Heart right ventricle (tissue), 16 donors: Measurements from ENCODE around the gene MISP3. TPM values are rescaled to one million over a fixed set of nuclear protein-coding genes. Genes with fewer than 3 reads are reported as not detected.
A peak's percentile ranks its signal among the peaks of the same experiment; 100 is the strongest.
"Not testable (repeated sequence)": the region's sequence is repeated elsewhere in the genome, so short reads cannot be mapped to it uniquely, and the experiment has no call there.

Experiments used
- ATAC-seq, 8 donors: fragments of 200-7000 bp; cut with Tn5 transposase; one replicate each; pipeline ENCODE4 v1.9.1; 2020; ENCODE audit warnings: mild to moderate bottlenecking in 8 of 8, moderate library complexity in 8 of 8, moderate number of reproducible peaks in 1 of 8
- DNase-seq, 2 donors: peaks; one replicate each; pipeline ENCODE4 v3.0.0-alpha.2; 2020
- H3K27ac ChIP-seq, 10 donors: fragments of 200-600 bp; sonication (generic) in 2 of 10; one replicate each; pipeline versions ENCODE4 v1.5.0 to v1.8.0; 2020 to 2022; ENCODE audit warnings: mild to moderate bottlenecking in 3 of 10
- H3K27me3 ChIP-seq, 7 donors: fragments of 200-600 bp; one replicate each; pipeline ENCODE4 v1.8.0; 2021 to 2022; ENCODE audit warnings: mild to moderate bottlenecking in 2 of 7
- H3K36me3 ChIP-seq, 9 donors: fragments of 200-600 bp; sonication (generic) in 1 of 9; one replicate each; pipeline versions ENCODE4 v1.5.0 to v1.8.0; 2020 to 2022; ENCODE audit warnings: mild to moderate bottlenecking in 2 of 9
- H3K4me1 ChIP-seq, 9 donors: fragments of 200-600 bp; sonication (generic) in 1 of 9; one replicate each; pipeline versions ENCODE4 v1.5.0 to v1.8.0; 2020 to 2022; ENCODE audit warnings: mild to moderate bottlenecking in 4 of 9
- H3K4me3 ChIP-seq, 10 donors: fragments of 200-600 bp; sonication (generic) in 2 of 10; one replicate each; pipeline versions ENCODE4 v1.5.0 to v1.8.0; 2020 to 2022; ENCODE audit warnings: mild to moderate bottlenecking in 7 of 10, moderate library complexity in 2 of 10
- H3K9me3 ChIP-seq, 11 donors: fragments of 200-600 bp in 10 of 11; sonication (generic) in 2 of 11; one replicate each; pipeline versions ENCODE4 v1.5.0 to v1.8.0; 2013 to 2022; ENCODE audit warnings: mild to moderate bottlenecking in 2 of 11, control low read depth in 1 of 11, moderate library complexity in 1 of 11
- WGBS, 2 donors: extraction: QIAGEN DNeasy Blood & Tissue Kit; methylation state at CpG; one replicate each; pipeline ENCODE4 v1.1.7; 2013; ENCODE audit warnings: inconsistent platforms in 1 of 2; 5-methylcytosine and 5-hydroxymethylcytosine counted together
- intact Hi-C, 10 donors: fragments of 100-400 bp; cut with DNase I; formaldehyde crosslinking; loops; one replicate each; pipeline versions ENCODE4 v1.11.1 to v1.14.2; 2022
- polyA plus RNA-seq, 2 donors: library from polyadenylated mRNA; stranded (reverse); fragments of 200-250 nt; gene quantifications; one replicate each; pipeline ENCODE4 v1.2.3, GENCODE V29; 2013
- total RNA-seq, 10 donors: library from RNA; stranded (reverse); fragmentation: NEBNext Ultra II Directional in 3 of 10; extraction: Animal tissue kit (Norgen Biotek cat#: 25700) in 3 of 10; gene quantifications; one replicate each; pipeline versions ENCODE4 v1.2.1 to v1.2.4, GENCODE V29; 2021 to 2023
- TF ChIP-seq, protein P1 (sequence below), 9 donors: fragments of 200-600 bp; sonication (generic) in 2 of 9; IDR thresholded peaks; one replicate each; pipeline versions ENCODE4 v1.5.0 to v1.8.0; 2021 to 2022; ENCODE audit warnings: antibody characterized with exemption in 9 of 9, mild to moderate bottlenecking in 5 of 9, moderate library complexity in 1 of 9
- donor health status: Arrhythmogenic right ventricular cardiomyopathy.
- donor health status: ischemic (EF 13 %, LVEDD 7.1; RV severe dilation, severe dysfunction).
- donor health status: healthy with polysubstance abuse.
- donor health status: DM: no; HTN: yes; CAD: no.
- donor health status: DM: no; HTN: no; CAD: no.
- donor health status: ischemic (EF 25% LVEDD 6.9; RV normal size, moderate dysfunction).
- donor health status: ischemic (EF 25% LVEDD 5.7; RV mildly dilated, moderate dysfunction).
- donor health status: healthy.
- donor health status: DM: yes; HTN: yes; CAD: no.
- donor health status: Ischemic cardiomyopathy.
- donor health status: ischemic (EF 35%, LVEDD 5.7; RV mildly dilated, moderate dysfunction).
- donor health status: nonischemic (EF 11% LVEDD 7.7; RV severe dilation, severe dysfunction).
- donor health status: DM: yes; HTN: yes; CAD: no.
- donor health status: PGD.
- donor health status: ischemic (EF 29% LVEDD 5.4; RV normal size, mild dysfunction).
- donor health status: nonischemic (EF 23%, LVEDD 6.1; RV moderate dilation, normal function).

MISP3 gene
- total and polyA plus RNA-seq, 12 donors, result 3.1 to 12.4 (median 5.9) TPM

DNA sequence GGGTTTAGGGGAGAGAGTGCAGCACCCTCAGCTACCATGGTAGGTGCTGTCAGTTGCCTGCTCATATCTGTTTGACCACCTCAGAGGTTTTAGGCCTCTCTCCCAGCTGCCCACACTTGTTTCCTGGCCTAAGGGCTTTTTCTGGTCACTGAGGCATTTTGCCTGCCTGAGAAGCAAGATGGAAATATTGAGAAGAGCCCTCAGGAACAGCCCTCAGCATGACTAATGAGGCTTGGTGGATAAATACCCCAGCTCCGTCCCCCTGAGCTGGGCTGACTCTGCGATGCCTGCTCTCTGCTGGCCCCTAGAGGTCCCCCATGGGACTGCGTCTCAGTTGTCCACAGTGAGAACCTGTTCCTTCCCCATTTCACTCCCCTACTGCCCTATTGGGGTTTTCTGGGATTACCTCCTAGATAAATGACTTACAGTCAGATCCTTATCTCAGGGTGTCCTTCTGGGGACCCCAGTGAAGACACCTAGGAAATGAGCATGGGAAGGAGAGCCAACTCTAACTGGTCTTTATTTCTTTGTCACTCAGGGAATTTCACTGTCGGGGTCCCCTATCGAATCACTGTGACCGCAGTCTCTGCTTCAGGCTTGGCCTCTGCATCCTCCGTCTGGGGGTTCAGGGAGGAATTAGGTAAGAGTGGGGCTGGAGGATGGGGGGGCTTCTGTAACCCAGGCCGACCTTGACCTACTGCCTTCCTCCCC lies 24.0 kb upstream of the MISP3 start:
- Histone ChIP-seq H3K27me3 (no peaks in the 10 kb centered on the region), H3K27ac (no peak overlapping the region), H3K4me1 (no peaks in the 10 kb centered on the region), H3K36me3 (peaks cover 0 to 69% (median 0%) of the 10 kb centered on the region in 9 donors), H3K9me3 (peaks cover 0 to 13% (median 0%) of the 10 kb centered on the region in 11 donors), H3K4me3 (no peak overlapping the region)
- intact Hi-C loops, result loop anchor here in 3 of 10 donors (10.0 kb wide), 4 partner anchors 84 to 454 kb away; partner anchors contain the start of gene DCAF15 (in 1 of the 3)
- TF ChIP-seq, protein P1, sequence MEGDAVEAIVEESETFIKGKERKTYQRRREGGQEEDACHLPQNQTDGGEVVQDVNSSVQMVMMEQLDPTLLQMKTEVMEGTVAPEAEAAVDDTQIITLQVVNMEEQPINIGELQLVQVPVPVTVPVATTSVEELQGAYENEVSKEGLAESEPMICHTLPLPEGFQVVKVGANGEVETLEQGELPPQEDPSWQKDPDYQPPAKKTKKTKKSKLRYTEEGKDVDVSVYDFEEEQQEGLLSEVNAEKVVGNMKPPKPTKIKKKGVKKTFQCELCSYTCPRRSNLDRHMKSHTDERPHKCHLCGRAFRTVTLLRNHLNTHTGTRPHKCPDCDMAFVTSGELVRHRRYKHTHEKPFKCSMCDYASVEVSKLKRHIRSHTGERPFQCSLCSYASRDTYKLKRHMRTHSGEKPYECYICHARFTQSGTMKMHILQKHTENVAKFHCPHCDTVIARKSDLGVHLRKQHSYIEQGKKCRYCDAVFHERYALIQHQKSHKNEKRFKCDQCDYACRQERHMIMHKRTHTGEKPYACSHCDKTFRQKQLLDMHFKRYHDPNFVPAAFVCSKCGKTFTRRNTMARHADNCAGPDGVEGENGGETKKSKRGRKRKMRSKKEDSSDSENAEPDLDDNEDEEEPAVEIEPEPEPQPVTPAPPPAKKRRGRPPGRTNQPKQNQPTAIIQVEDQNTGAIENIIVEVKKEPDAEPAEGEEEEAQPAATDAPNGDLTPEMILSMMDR (IDR thresholded peaks at IDR 0.05), result peak; percentile 64 to 95 (median 81)
- WGBS, 2 donors, result 81 to 83% methylated on average over 8 of the region's 8 CpGs
- peak; percentile 42 to 67 for DNase-seq
- ATAC-seq, result peak in 6 of 8 donors; percentile 41 to 71 (median 60)

DNA sequence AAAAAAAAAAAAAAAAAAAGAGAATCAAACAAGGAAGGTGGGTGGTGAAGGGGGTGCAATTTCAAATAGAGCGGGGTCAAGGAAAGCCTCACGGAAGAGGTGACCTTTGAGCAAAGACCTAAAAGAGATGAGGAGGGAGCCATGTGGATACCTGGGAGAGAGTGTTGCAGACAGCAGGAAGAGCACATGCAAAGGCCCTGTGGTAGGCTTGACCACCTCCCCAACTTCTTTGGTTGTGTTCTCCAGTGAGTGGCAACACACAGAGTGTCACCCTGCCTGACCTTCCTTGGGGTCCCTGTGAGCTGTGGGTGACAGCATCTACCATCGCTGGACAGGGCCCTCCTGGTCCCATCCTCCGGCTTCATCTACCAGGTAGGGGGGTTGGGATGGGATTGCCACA lies 22.1 kb upstream of the MISP3 start:
- no peaks in the 10 kb centered on the region for H3K27me3 ChIP-seq
- TF ChIP-seq, protein P1 (IDR thresholded peaks at IDR 0.05), result no peak
- no peak overlapping the region for H3K4me3 ChIP-seq
- intact Hi-C loops, result loop anchor here in 3 of 10 donors (5.0 kb wide), 2 partner anchors 158 to 168 kb away; no protein-coding TSS in a partner anchor
- peaks cover 0 to 14% (median 0%) of the 10 kb centered on the region in 11 donors for H3K9me3 ChIP-seq
- no peaks in the 10 kb centered on the region for H3K4me1 ChIP-seq
- DNase-seq (no peak), ATAC-seq (no peak)
- no peak overlapping the region for H3K27ac ChIP-seq
- WGBS, 2 donors, result 94 to 99% methylated on average over 4 of the region's 4 CpGs
- H3K36me3 ChIP-seq, result peaks cover 0 to 56% (median 0%) of the 10 kb centered on the region in 9 donors

DNA sequence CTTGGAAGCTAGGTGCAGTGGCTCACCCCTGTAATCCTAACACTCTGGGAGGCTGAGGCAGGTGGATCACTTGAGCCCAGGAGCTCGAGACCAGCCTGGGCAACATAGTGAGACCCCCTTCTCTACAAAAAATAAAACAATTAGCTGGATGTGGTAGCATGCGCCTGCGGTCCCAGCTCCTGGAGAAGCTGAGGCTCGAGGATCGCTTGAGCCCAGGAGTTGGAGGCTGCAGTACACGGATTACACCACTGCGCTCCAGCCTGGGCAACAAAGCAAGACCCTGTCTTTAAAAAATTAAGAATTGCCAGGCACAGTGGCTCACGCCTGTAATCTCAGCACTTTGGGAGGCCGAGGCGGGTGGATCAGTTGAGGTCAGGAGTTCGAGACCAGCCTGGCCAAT lies 21.6 kb upstream of the MISP3 start:
- H3K4me1 ChIP-seq, H3K27ac ChIP-seq, H3K27me3 ChIP-seq, H3K4me3 ChIP-seq, DNase-seq, ATAC-seq: not testable (repeated sequence)
- Histone ChIP-seq H3K36me3 (peaks cover 0 to 52% (median 0%) of the 10 kb centered on the region in 9 donors), H3K9me3 (peaks cover 0 to 14% (median 0%) of the 10 kb centered on the region in 11 donors)
- WGBS, 2 donors, result 93 to 95% methylated on average over 11 of the region's 11 CpGs
- intact Hi-C loops, result loop anchor here in 3 of 10 donors (5.0 kb wide), 2 partner anchors 159 to 169 kb away; no protein-coding TSS in a partner anchor

DNA sequence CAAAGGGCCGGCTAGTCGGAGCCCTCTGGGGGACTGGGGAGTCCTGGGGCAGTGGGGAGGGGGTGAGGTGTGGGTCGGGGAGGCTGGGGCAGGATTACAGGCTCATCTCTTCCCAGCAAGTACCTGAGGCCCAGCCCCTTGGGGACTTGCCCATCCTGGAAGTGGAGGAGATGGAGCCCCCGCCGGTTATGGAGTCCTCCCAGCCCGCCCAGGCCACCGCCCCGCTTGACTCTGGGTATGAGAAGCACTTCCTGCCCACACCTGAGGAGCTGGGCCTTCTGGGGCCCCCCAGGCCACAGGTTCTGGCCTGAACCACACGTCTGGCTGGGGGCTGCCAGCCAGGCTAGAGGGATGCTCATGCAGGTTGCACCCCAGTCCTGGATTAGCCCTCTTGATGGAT lies 20.6 kb upstream of the MISP3 start:
- peaks cover 0 to 14% (median 0%) of the 10 kb centered on the region in 11 donors for H3K9me3 ChIP-seq
- peaks cover 0 to 46% (median 0%) of the 10 kb centered on the region in 9 donors for H3K36me3 ChIP-seq
- peaks cover 0 to 7% (median 0%) of the 10 kb centered on the region in 7 donors for H3K27me3 ChIP-seq
- WGBS, 2 donors, result 87 to 91% methylated on average over 9 of the region's 9 CpGs
- no peak overlapping the region for H3K4me3 ChIP-seq
- H3K27ac ChIP-seq, result no peak overlapping the region
- ATAC-seq (no peak), DNase-seq (no peak)
- peaks cover 0 to under 1% (median 0%) of the 10 kb centered on the region in 9 donors for H3K4me1 ChIP-seq
- intact Hi-C loops, result loop anchor here in 3 of 10 donors (5.0 kb wide), 2 partner anchors 160 to 170 kb away; no protein-coding TSS in a partner anchor
- TF ChIP-seq, protein P1 (IDR thresholded peaks at IDR 0.05), result no peak
